IPS-20b (cell line): Measurements from ENCODE around the gene FAM163A.
A peak's percentile ranks its signal among the peaks of the same experiment; 100 is the strongest.

ENCODE experiments used
- H3K27ac ChIP-seq: one replicate; pipeline ENCODE4 v1.5.1; 2013; ENCODE audit warnings: low read length
- H3K27me3 ChIP-seq: 2 replicates; pipeline ENCODE4 v1.6.1; 2013; ENCODE audit warnings: mild to moderate bottlenecking, low read length, inconsistent platforms; ENCODE audit not compliant: insufficient read depth
- H3K36me3 ChIP-seq: 2 replicates; pipeline ENCODE4 v1.6.1; 2013; ENCODE audit warnings: low read depth, mild to moderate bottlenecking, inconsistent platforms, low read length, moderate library complexity; ENCODE audit not compliant: insufficient read depth
- H3K4me1 ChIP-seq: 2 replicates; pipeline ENCODE4 v1.6.1; 2013; ENCODE audit warnings: mild to moderate bottlenecking, control low read depth, inconsistent platforms, low read length, moderate library complexity; ENCODE audit not compliant: insufficient read depth
- H3K4me3 ChIP-seq: 2 replicates; pipeline ENCODE4 v1.5.1; 2013; ENCODE audit warnings: mild to moderate bottlenecking, low read length, inconsistent platforms
- H3K9ac ChIP-seq: 2 replicates; pipeline ENCODE4 v1.6.1; 2013; ENCODE audit warnings: low read depth, mild to moderate bottlenecking, inconsistent platforms, low read length, moderate library complexity
- H3K9me3 ChIP-seq: 2 replicates; pipeline ENCODE4 v1.6.1; 2013; ENCODE audit warnings: mild to moderate bottlenecking, low read depth, low read length, inconsistent platforms; ENCODE audit not compliant: insufficient read depth

Gene FAM163A

GRCh38 chr1:179776831-179777230 lies 33.7 kb downstream of the FAM163A start:
- Histone ChIP-seq H3K27me3 (no peaks in the 10 kb centered on the region), H3K9me3 (no peaks in the 10 kb centered on the region), H3K9ac (no peak overlapping the region), H3K4me1 (no peaks in the 10 kb centered on the region), H3K27ac (no peak overlapping the region), H3K4me3 (no peak overlapping the region), H3K36me3 (no peaks in the 10 kb centered on the region)

DNA sequence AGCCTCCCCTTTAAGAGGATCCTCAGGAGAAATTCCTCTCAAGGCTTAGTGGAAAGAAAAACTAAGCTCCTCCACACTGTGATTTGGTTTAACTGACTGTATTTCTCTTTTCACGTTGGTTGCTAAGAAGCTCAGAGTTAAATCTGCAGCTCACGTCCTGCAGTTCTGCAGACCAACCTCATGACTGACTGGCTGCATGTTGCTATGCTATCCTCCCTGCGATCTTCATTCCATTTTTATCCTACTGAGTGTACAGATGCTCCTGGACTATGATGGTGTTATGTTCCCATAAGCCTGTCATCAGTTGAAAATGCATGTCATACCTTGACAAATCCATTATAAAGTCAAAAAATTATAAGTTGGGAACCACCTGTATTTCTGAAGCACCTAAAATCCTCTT lies 34.6 kb downstream of the FAM163A start:
- Histone ChIP-seq H3K36me3 (no peaks in the 10 kb centered on the region), H3K9ac (no peak overlapping the region), H3K9me3 (no peaks in the 10 kb centered on the region), H3K4me1 (no peaks in the 10 kb centered on the region), H3K4me3 (no peak overlapping the region), H3K27me3 (no peaks in the 10 kb centered on the region), H3K27ac (no peak overlapping the region)

DNA sequence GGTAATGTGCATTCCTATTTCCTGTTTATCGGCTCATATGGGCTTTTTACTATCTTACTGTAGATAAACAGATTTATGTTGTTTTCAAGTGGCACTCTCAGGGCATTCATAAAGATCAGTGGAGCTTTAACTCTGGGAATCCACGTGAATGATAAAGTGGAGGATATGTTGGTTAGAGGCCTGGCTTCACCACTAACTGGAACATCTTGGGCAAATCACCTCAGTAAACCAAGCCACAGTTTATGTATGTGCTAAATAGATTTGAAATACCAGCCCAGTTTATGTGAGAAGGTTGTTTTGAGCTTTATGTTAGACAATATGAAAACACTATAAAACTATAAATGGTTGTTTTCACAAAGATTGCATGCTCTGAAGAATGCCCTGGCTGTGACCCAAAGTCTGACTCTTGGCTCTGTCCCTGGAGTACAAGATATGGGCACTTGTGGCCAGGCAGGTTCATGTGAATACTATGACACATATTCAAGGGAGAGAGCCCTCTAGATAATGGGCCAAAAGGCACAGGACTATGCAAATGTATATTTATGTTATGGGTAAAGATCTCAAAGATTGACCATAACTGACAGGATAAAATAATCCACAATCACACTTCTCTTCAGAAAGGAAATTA lies 36.7 kb downstream of the FAM163A start:
- Histone ChIP-seq H3K4me3 (no peak overlapping the region), H3K36me3 (no peaks in the 10 kb centered on the region), H3K27ac (no peak overlapping the region), H3K4me1 (no peaks in the 10 kb centered on the region), H3K27me3 (no peaks in the 10 kb centered on the region), H3K9me3 (no peaks in the 10 kb centered on the region), H3K9ac (no peak overlapping the region)

DNA sequence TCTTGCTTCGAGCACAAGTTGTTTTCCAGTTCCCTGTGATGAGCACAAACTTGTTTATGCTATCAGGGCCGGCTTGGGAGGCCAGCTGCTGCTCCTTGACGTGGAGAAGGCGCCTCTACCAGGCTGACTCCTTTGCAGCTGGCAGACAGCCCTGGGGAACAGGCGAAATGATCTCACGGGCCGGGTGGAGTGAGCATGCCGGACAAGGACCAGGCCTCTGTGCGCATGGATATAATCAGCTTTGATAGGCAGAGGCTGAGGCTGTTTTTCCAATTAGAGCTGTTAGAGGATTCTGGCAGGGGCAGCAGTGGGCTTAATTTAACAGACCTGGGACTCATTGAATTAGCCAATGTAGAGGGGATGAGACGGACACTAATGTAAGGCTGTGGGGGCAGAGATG lies 38.9 kb downstream of the FAM163A start:
- Histone ChIP-seq H3K27me3 (no peaks in the 10 kb centered on the region), H3K36me3 (no peaks in the 10 kb centered on the region), H3K9me3 (no peaks in the 10 kb centered on the region), H3K27ac (no peak overlapping the region), H3K9ac (no peak overlapping the region), H3K4me1 (no peaks in the 10 kb centered on the region), H3K4me3 (no peak overlapping the region)

GRCh38 chr1:179785031-179785431 lies 41.9 kb downstream of the FAM163A start:
- H3K36me3 ChIP-seq = no peaks in the 10 kb centered on the region
- no peak overlapping the region for H3K9ac ChIP-seq
- H3K27me3 ChIP-seq = no peaks in the 10 kb centered on the region
- H3K4me3 ChIP-seq = no peak overlapping the region
- no peaks in the 10 kb centered on the region for H3K9me3 ChIP-seq
- H3K4me1 ChIP-seq = peaks cover 13% of the 10 kb centered on the region; the same call in 1 of the 2 replicates
- H3K27ac ChIP-seq = no peak overlapping the region

DNA sequence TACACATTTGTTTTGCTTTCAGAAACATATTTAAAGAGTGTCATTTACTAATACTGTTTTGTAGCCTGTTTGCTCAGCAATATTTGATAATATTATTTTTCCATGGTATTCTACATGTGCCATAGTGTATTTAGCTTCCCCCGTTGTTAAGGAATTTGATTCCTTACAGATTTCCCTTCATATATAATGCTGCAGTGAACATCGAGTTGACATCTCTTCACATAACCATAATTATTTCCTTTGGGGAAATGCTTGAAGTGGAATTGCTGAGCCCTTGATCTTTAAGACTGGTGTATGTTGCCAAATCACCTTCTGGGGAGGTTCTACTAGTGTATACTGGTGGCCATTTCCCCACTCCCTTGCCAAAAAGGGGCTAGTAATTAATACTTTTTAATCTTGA lies 42.6 kb downstream of the FAM163A start:
- H3K9ac ChIP-seq = no peak overlapping the region
- H3K4me3 ChIP-seq = no peak overlapping the region
- no peaks in the 10 kb centered on the region for H3K9me3 ChIP-seq
- H3K4me1 ChIP-seq = peaks cover 13% of the 10 kb centered on the region; the same call in 1 of the 2 replicates
- no peak overlapping the region for H3K27ac ChIP-seq
- H3K27me3 ChIP-seq = no peaks in the 10 kb centered on the region
- H3K36me3 ChIP-seq = no peaks in the 10 kb centered on the region

- no peak overlapping the region for H3K4me3 ChIP-seq
- H3K27me3 ChIP-seq = no peaks in the 10 kb centered on the region
- H3K9ac ChIP-seq = no peak overlapping the region
- no peaks in the 10 kb centered on the region for H3K36me3 ChIP-seq
- H3K9me3 ChIP-seq = no peaks in the 10 kb centered on the region
- H3K27ac ChIP-seq = no peak overlapping the region
- peaks cover 13% of the 10 kb centered on the region; the same call in 1 of the 2 replicates for H3K4me1 ChIP-seq
These were observed 44.0 kb downstream of the FAM163A start for GRCh38 chr1:179786815-179787685.

DNA sequence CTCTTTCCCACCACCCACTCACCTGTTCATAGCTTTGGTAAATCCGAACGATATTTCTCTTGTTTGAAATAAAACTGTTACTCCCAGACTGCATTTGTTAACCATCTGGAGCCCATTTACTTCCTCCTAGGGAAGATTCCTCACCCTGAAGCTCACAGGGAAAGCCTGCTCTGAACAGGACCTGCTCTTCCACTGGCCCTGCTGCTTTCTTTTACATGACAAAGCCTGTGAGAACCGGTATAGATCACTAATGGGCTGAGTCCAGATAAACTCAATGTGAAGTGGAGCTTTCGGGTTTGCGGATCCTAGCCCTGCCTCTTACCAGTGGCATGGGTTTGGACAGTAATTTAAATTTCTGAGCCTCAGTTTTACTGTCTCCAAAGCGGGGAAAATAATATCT lies 45.2 kb downstream of the FAM163A start:
- peaks cover 13% of the 10 kb centered on the region; the same call in 1 of the 2 replicates for H3K4me1 ChIP-seq
- H3K36me3 ChIP-seq = no peaks in the 10 kb centered on the region
- peak overlapping the region; percentile 35; the same call in 1 of the 2 replicates for H3K4me3 ChIP-seq

GRCh38 chr1:179793281-179793680 lies 50.2 kb downstream of the FAM163A start:
- H3K27ac ChIP-seq = no peak overlapping the region
- no peaks in the 10 kb centered on the region for H3K9me3 ChIP-seq
- H3K9ac ChIP-seq = no peak overlapping the region
- H3K4me1 ChIP-seq = peaks cover 6% of the 10 kb centered on the region; the same call in 1 of the 2 replicates
- no peaks in the 10 kb centered on the region for H3K27me3 ChIP-seq
- no peaks in the 10 kb centered on the region for H3K36me3 ChIP-seq
- no peak overlapping the region for H3K4me3 ChIP-seq

More for the DNA sequence above, 45.2 kb downstream of the FAM163A start:
- no peaks in the 10 kb centered on the region for H3K27me3 ChIP-seq
- H3K9ac ChIP-seq = no peak overlapping the region; the same call in 1 of the 2 replicates
- H3K27ac ChIP-seq = no peak overlapping the region
- no peaks in the 10 kb centered on the region for H3K9me3 ChIP-seq

GRCh38 chr1:179794146-179794545 lies 51.1 kb downstream of the FAM163A start:
- H3K9me3 ChIP-seq = no peaks in the 10 kb centered on the region
- no peak overlapping the region for H3K27ac ChIP-seq
- H3K4me3 ChIP-seq = no peak overlapping the region
- H3K4me1 ChIP-seq = no peaks in the 10 kb centered on the region
- no peak overlapping the region for H3K9ac ChIP-seq
- no peaks in the 10 kb centered on the region for H3K27me3 ChIP-seq
- no peaks in the 10 kb centered on the region for H3K36me3 ChIP-seq

DNA sequence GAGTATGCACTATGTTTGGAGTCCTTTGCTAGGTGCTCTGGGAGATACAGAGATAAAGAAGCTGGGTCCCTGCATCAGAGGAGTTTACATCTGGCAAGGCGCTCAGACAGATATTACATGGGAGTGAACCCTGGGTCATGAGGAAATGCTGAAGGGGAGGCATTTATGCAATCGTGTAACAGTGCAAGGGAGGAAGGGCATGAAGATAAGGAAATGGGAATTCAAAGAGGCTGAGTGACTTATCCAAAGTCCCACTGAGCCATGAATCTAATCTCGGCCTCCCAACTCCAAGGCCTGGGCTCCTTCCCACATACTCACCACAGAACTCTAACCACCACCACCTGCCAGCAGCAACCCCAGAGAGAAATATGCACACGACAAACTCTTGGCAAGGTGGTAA lies 51.6 kb downstream of the FAM163A start:
- no peaks in the 10 kb centered on the region for H3K4me1 ChIP-seq

More for the DNA sequence above, 51.6 kb downstream of the FAM163A start:
- H3K27ac ChIP-seq = no peak overlapping the region
- no peaks in the 10 kb centered on the region for H3K9me3 ChIP-seq
- no peak overlapping the region for H3K9ac ChIP-seq
- H3K27me3 ChIP-seq = no peaks in the 10 kb centered on the region
- H3K4me3 ChIP-seq = no peak overlapping the region
- H3K36me3 ChIP-seq = no peaks in the 10 kb centered on the region
